Panc1 (cell line): Measurements from ENCODE around the gene SUSD4. TPM values are rescaled to one million over a fixed set of nuclear protein-coding genes. Genes with fewer than 3 reads are reported as not detected.

Source experiments
- ATAC-seq: fragments of 200-7000 bp; cut with Tn5 transposase; 2 replicates; pipeline ENCODE4 v1.9.1; 2020; ENCODE audit warnings: mild to moderate bottlenecking, moderate library complexity
- BruUV-seq: library from RNA; stranded (reverse); fragments of 400-500 nt; replicated peaks from 2 replicates; lab custom pipeline; 2021; lab: Mats Ljungman, UMichigan
- CTCF ChIA-PET: fragments of 300-600 bp; sonication (Branson Sonifier 250); formaldehyde crosslinking; loops from one replicate; lab custom pipeline; 2022; ENCODE audit warnings: antibody characterized with exemption; lab: Charles Lee
- POLR2A ChIA-PET: fragments of 300-600 bp; sonication (Branson Sonifier 250); formaldehyde crosslinking; loops from one replicate; lab custom pipeline; 2022; ENCODE audit warnings: antibody characterized with exemption; lab: Charles Lee
- DNase-seq: peaks from one replicate; pipeline ENCODE4 v3.0.0-alpha.2; 2010; ENCODE audit warnings: low read depth, low spot score
- H3K27ac ChIP-seq: 2 replicates; pipeline ENCODE4 v1.5.1; 2011; ENCODE audit warnings: mild to moderate bottlenecking, low read length, inconsistent platforms
- H3K27me3 ChIP-seq: fragments of 200-500 bp; sonication (Bioruptor generic); 2 replicates; pipeline ENCODE4 v1.6.0; 2014; ENCODE audit warnings: low read length, inconsistent platforms; ENCODE audit not compliant: control insufficient read depth, insufficient read depth
- H3K36me3 ChIP-seq: fragments of 200-500 bp; sonication (Bioruptor generic); 2 replicates; pipeline ENCODE4 v1.5.1; 2014; ENCODE audit warnings: inconsistent platforms, mild to moderate bottlenecking, low read length, moderate library complexity; ENCODE audit not compliant: control insufficient read depth, insufficient read depth
- H3K4me1 ChIP-seq: 2 replicates; pipeline ENCODE4 v1.5.1; 2011; ENCODE audit warnings: inconsistent platforms, mild to moderate bottlenecking, low read length, moderate library complexity; ENCODE audit not compliant: control insufficient read depth, insufficient read depth
- H3K4me3 ChIP-seq, 2 experiments: 2 replicates each; pipeline ENCODE4 v1.5.1; 2011 to 2012; ENCODE audit warnings: low read depth in 2 of 2, low read length in 2 of 2, mild to moderate bottlenecking in 2 of 2, inconsistent platforms in 1 of 2, moderate library complexity in 1 of 2
- H3K9me3 ChIP-seq: fragments of 200-500 bp; sonication (Bioruptor generic); 2 replicates; pipeline ENCODE4 v1.5.1; 2014; ENCODE audit warnings: low read depth, mild to moderate bottlenecking, inconsistent platforms, low read length, moderate library complexity; ENCODE audit not compliant: control insufficient read depth, insufficient read depth
- CTCF ChIP-seq: fragments of 450-650 bp; IDR thresholded peaks from 2 replicates; pipeline ENCODE4 v1.5.1; 2017; ENCODE audit warnings: mild to moderate bottlenecking
- POLR2AphosphoS5 ChIP-seq: IDR thresholded peaks from 2 replicates; pipeline ENCODE4 v1.6.1; 2012; ENCODE audit warnings: mild to moderate bottlenecking, low read depth, low read length, moderate library complexity
- REST ChIP-seq, 2 experiments: IDR thresholded peaks; 2 replicates each; pipeline ENCODE4 v1.6.1; 2011 to 2012; ENCODE audit warnings: low read depth in 2 of 2, control low read depth in 1 of 2, low read length in 1 of 2, mild to moderate bottlenecking in 1 of 2, moderate library complexity in 1 of 2; ENCODE audit not compliant: insufficient read depth in 1 of 2
- SIN3A ChIP-seq: IDR thresholded peaks from 2 replicates; pipeline ENCODE4 v1.6.1; 2012; ENCODE audit warnings: low read depth, mild to moderate bottlenecking, low read length, moderate library complexity, borderline replicate concordance; ENCODE audit not compliant: insufficient read depth
- TCF7L2 ChIP-seq: IDR thresholded peaks from 2 replicates; pipeline ENCODE4 v1.6.1; 2011; ENCODE audit warnings: mild to moderate bottlenecking, low read depth, low read length, inconsistent platforms
- in situ Hi-C: cut with HindIII; loops from 2 replicates; pipeline ENCODE4 v1.10.0; 2016; ENCODE audit warnings: low sequenced_read_pairs, low pct_unique_long_range_greater_than_20kb
- intact Hi-C: fragments of 100-400 bp; cut with micrococcal nuclease; formaldehyde crosslinking; loops from one replicate; pipeline ENCODE4 v1.10.0; 2022; ENCODE audit not compliant: unreplicated experiment
- total RNA-seq: library from RNA; stranded (reverse); gene quantifications from one replicate; pipeline ENCODE4 v1.2.1, GENCODE V29; 2021; ENCODE audit not compliant: unreplicated experiment

SUSD4 gene
- total RNA-seq, 1 experiment from 2014 or later: 0.28 TPM

- ChIA-PET CTCF (no interaction called here), POLR2A (no interaction called here)
- BruUV-seq: no TSS peak
- H3K4me1 ChIP-seq: peaks cover 6% of the 10 kb centered on the region; the same call in 1 of the 2 replicates
- intact Hi-C loops: no loop called here
- no peaks in the 10 kb centered on the region for H3K27me3 ChIP-seq
- H3K36me3 ChIP-seq: no peaks in the 10 kb centered on the region
- H3K9me3 ChIP-seq: no peaks in the 10 kb centered on the region
- in situ Hi-C loops: no loop called here
- TF ChIP-seq CTCF: no peak
- TF ChIP-seq REST (IDR thresholded peaks at IDR 0.05; ENCODE audit: insufficient read depth in 1 of 2, low read depth in 2 of 2, low read length in 1 of 2): no peak
- no peak for TF ChIP-seq TCF7L2
- TF ChIP-seq POLR2AphosphoS5: no peak
- no peak for TF ChIP-seq SIN3A
- no peak overlapping the region for H3K4me3 ChIP-seq
- ATAC-seq (no peak), DNase-seq (no peak)
- no peak overlapping the region for H3K27ac ChIP-seq
Observed at GRCh38 chr1:223228931-223229528, 134.9 kb downstream of the SUSD4 start.

GRCh38 chr1:223228201-223228600 lies 135.8 kb downstream of the SUSD4 start:
- Histone ChIP-seq H3K4me1 (no peaks in the 10 kb centered on the region), H3K4me3 (no peak overlapping the region), H3K36me3 (no peaks in the 10 kb centered on the region), H3K9me3 (no peaks in the 10 kb centered on the region), H3K27me3 (no peaks in the 10 kb centered on the region), H3K27ac (no peak overlapping the region)
- DNase-seq: no peak
- intact Hi-C loops: no loop called here
- no TSS peak for BruUV-seq
- no peak for TF ChIP-seq POLR2AphosphoS5
- TF ChIP-seq SIN3A: no peak
- no peak for TF ChIP-seq REST (IDR thresholded peaks at IDR 0.05; ENCODE audit: insufficient read depth in 1 of 2, low read depth in 2 of 2, low read length in 1 of 2)
- no peak for TF ChIP-seq CTCF
- TF ChIP-seq TCF7L2: no peak
- in situ Hi-C loops: no loop called here
- ChIA-PET POLR2A (no interaction called here), CTCF (no interaction called here)
- no peak for ATAC-seq
